Esophagus muscularis mucosa (tissue), 4 donors: ENCODE results near the gene ERBB4. TPM values are rescaled to one million over a fixed set of nuclear protein-coding genes. Genes with fewer than 3 reads are reported as not detected.
"Not testable (repeated sequence)": the region's sequence is repeated elsewhere in the genome, so short reads cannot be mapped to it uniquely, and the experiment has no call there.

Experiments used
- DNase-seq: peaks from one replicate; pipeline ENCODE4 v3.0.0-alpha.2; 2017; ENCODE audit errors: extremely low spot score
- H3K27ac ChIP-seq, 4 donors: fragments of 200-600 bp; sonication (generic); replicated peaks in 1 of 4; 1 replicate in 3 of 4; 2 replicates in 1 of 4; pipeline ENCODE4 v1.5.1; 2016 to 2019; ENCODE audit warnings: mild to moderate bottlenecking in 1 of 4
- H3K27me3 ChIP-seq, 4 donors: fragments of 200-600 bp; sonication (generic); one replicate each; pipeline versions ENCODE4 v1.5.1 to v1.6.0; 2016 to 2019
- H3K36me3 ChIP-seq, 4 donors: fragments of 200-600 bp; sonication (generic); one replicate each; pipeline ENCODE4 v1.5.1; 2016 to 2019
- H3K4me1 ChIP-seq, 4 donors: fragments of 200-600 bp; sonication (generic); one replicate each; pipeline ENCODE4 v1.5.1; 2016 to 2019
- H3K4me3 ChIP-seq, 4 donors: fragments of 200-600 bp; sonication (generic); 1 replicate in 2 of 4; 2 replicates in 2 of 4; pipeline ENCODE4 v1.5.1; 2016 to 2019; ENCODE audit warnings: mild to moderate bottlenecking in 4 of 4, moderate library complexity in 1 of 4
- H3K9me3 ChIP-seq, 4 donors: fragments of 200-600 bp; sonication (generic); 1 replicate in 3 of 4; 2 replicates in 1 of 4; pipeline ENCODE4 v1.5.1; 2016 to 2019
- EP300 ChIP-seq: sonication (generic); formaldehyde crosslinking; IDR thresholded peaks from one replicate; pipeline ENCODE4 v1.6.1; 2017; ENCODE audit warnings: antibody characterized with exemption
- POLR2A ChIP-seq: fragments of 450-650 bp; IDR thresholded peaks from one replicate; pipeline ENCODE4 v1.6.1; 2017; ENCODE audit warnings: antibody characterized with exemption, moderate library complexity, mild to moderate bottlenecking, low read depth
- POLR2AphosphoS5 ChIP-seq, 2 donors: sonication (generic); formaldehyde crosslinking; IDR thresholded peaks; one replicate each; pipeline ENCODE4 v1.6.1; 2017; ENCODE audit warnings: antibody characterized with exemption in 2 of 2
- WGBS: methylation state at CpG from one replicate; pipeline ENCODE4 v1.1.5; 2018; 5-methylcytosine and 5-hydroxymethylcytosine counted together
- intact Hi-C: fragments of 100-400 bp; cut with DNase I; formaldehyde crosslinking; loops from one replicate; pipeline ENCODE4 v1.15.1; 2023
- total RNA-seq, 4 donors: library from RNA; depleted of rRNA; stranded (reverse); fragments of >200 nt; gene quantifications; one replicate each; pipeline versions ENCODE4 v1.1.0 to v1.2.1, GENCODE V29; 2016
- TF ChIP-seq, protein P1 (sequence below), 3 experiments: fragments of 200-600 bp in 2 of 3; fragments of 450-650 bp in 1 of 3; sonication (generic) in 2 of 3; IDR thresholded peaks; one replicate each; pipeline ENCODE4 v1.5.1; 2017 to 2019; ENCODE audit warnings: antibody characterized with exemption in 3 of 3, mild to moderate bottlenecking in 2 of 3, moderate library complexity in 1 of 3

Gene ERBB4
- total RNA-seq, 4 donors from 2014 or later: under 0.01 to 0.19 (median 0.17) TPM

- Histone ChIP-seq H3K9me3 (no peaks in the 10 kb centered on the region), H3K4me1 (no peaks in the 10 kb centered on the region), H3K27me3 (no peaks in the 10 kb centered on the region), H3K27ac (no peak overlapping the region), H3K36me3 (no peaks in the 10 kb centered on the region), H3K4me3 (no peak overlapping the region)
- intact Hi-C loops: no loop called here
- TF ChIP-seq POLR2A: no peak
- no peak for DNase-seq
- 95% methylated on average over 2 of the region's 2 CpGs for WGBS
Observed at GRCh38 chr2:212021947-212022346, 516.7 kb downstream of the ERBB4 start.

DNA sequence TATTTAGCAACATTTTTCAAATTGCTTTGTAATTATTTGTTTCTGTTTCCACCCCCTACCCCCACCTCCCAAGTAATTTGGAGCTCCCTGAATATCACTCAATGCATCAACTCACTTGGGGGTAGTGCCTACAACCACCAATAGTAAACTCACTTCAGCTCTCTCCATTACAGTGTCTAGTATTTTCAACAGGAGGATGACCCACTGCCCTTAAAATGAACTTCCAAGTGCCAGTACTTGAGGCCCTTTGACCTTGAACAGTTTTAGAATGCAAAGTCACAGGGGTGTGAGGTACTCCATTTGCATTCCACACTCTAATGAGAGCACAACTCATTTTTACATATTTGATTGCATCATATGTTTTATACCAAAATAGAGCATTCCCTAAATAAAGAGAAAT is 523.0 kb downstream of the ERBB4 start:
- Histone ChIP-seq H3K4me1 (no peaks in the 10 kb centered on the region), H3K27me3 (no peaks in the 10 kb centered on the region), H3K36me3 (no peaks in the 10 kb centered on the region), H3K27ac (no peak overlapping the region), H3K4me3 (no peak overlapping the region), H3K9me3 (no peaks in the 10 kb centered on the region)
- no peak for DNase-seq
- intact Hi-C loops: no loop called here
- TF ChIP-seq EP300 (no peak), POLR2AphosphoS5 (IDR thresholded peaks at IDR 0.05) (no peak), POLR2A (no peak)
- TF ChIP-seq, protein P1, sequence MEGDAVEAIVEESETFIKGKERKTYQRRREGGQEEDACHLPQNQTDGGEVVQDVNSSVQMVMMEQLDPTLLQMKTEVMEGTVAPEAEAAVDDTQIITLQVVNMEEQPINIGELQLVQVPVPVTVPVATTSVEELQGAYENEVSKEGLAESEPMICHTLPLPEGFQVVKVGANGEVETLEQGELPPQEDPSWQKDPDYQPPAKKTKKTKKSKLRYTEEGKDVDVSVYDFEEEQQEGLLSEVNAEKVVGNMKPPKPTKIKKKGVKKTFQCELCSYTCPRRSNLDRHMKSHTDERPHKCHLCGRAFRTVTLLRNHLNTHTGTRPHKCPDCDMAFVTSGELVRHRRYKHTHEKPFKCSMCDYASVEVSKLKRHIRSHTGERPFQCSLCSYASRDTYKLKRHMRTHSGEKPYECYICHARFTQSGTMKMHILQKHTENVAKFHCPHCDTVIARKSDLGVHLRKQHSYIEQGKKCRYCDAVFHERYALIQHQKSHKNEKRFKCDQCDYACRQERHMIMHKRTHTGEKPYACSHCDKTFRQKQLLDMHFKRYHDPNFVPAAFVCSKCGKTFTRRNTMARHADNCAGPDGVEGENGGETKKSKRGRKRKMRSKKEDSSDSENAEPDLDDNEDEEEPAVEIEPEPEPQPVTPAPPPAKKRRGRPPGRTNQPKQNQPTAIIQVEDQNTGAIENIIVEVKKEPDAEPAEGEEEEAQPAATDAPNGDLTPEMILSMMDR (IDR thresholded peaks at IDR 0.05): no peak

DNA sequence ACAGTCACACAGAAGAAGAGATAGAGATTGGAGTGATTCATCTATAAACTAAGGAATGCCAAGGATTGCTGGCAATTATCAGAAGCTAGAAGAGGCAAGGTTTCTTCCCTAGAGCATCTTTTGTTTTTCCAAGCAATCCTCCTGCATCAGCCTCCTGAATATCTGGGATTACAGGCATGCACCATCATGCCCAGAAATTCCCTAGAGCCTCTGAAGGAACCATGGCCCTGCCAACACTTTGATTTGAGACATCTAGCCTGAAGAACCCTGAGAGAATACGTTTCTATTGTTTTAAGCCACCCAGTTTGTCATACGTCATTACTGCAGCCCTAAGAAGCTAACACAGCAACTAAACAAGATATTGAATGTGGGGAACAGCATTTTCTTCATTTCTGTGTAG is 525.0 kb downstream of the ERBB4 start:
- Histone ChIP-seq H3K27ac (no peak overlapping the region), H3K9me3 (no peaks in the 10 kb centered on the region), H3K4me1 (no peaks in the 10 kb centered on the region), H3K27me3 (no peaks in the 10 kb centered on the region), H3K4me3 (no peak overlapping the region), H3K36me3 (no peaks in the 10 kb centered on the region)
- WGBS: 72% methylated on average over 2 of the region's 2 CpGs
- DNase-seq: no peak
- intact Hi-C loops: no loop called here
- TF ChIP-seq POLR2AphosphoS5 (IDR thresholded peaks at IDR 0.05) (no peak), EP300 (no peak), POLR2A (no peak)
- TF ChIP-seq, protein P1 (IDR thresholded peaks at IDR 0.05): no peak

DNA sequence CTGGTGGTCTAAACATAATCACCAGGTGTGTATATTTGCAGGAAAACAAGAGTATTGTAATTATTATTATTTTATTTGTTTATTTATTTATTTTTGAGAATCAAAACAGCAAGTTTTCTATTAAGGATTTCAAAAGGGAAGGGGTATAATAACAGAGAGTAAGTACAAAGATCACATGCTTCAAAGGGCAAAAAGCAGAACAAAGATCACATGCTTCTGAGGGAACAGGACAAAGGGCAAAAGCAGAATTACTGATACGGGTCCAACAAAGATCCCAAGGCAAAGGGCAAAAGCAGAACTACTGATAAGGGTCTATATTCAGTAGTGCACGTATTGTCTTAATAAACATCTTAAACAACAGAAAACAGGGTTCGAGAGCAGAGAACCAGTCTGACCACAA is 528.3 kb downstream of the ERBB4 start:
- 79% methylated on average over 3 of the region's 3 CpGs for WGBS
- H3K27me3 ChIP-seq, H3K9me3 ChIP-seq, intact Hi-C loops, H3K4me3 ChIP-seq, H3K36me3 ChIP-seq, DNase-seq, H3K4me1 ChIP-seq, H3K27ac ChIP-seq: not testable (repeated sequence)

GRCh38 chr2:212007972-212008371 is 530.6 kb downstream of the ERBB4 start:
- no peak overlapping the region for H3K27ac ChIP-seq
- H3K9me3 ChIP-seq: no peaks in the 10 kb centered on the region
- no peaks in the 10 kb centered on the region for H3K27me3 ChIP-seq
- TF ChIP-seq POLR2A: no peak
- no peak for TF ChIP-seq POLR2AphosphoS5 (IDR thresholded peaks at IDR 0.05)
- no peak for TF ChIP-seq EP300
- TF ChIP-seq, protein P1 (IDR thresholded peaks at IDR 0.05): no peak
- DNase-seq: no peak
- no peak overlapping the region for H3K4me3 ChIP-seq
- H3K4me1 ChIP-seq: no peaks in the 10 kb centered on the region
- WGBS: 38% methylated on average over 3 of the region's 3 CpGs
- intact Hi-C loops: no loop called here
- no peaks in the 10 kb centered on the region for H3K36me3 ChIP-seq

DNA sequence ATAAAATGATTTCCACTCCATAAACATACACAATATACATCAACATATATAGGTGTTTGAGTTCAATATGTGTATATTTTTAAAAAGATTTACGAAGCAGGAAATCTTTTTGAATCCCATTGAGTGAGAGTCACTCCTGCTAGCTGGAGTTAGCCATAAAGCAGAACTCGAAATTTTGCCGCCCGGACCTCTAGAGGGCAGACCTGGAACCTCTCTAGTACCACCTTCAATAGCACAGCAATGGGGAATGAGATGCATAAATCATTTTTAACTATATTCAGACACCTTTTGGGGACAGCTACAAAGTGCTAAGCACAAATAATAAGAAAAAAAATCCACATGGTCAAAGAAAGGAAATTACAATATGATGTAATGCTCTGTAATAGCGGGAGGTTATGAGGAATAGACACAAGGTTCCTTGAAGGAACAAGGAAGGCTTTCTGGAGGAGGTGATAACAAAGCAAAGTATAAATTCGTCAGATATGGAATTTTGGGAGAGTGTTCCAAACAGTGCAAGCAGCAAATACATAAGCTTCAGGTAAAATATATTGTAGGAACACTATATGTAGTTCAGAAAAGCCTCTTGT is 533.4 kb downstream of the ERBB4 start:
- Histone ChIP-seq H3K4me1 (no peaks in the 10 kb centered on the region), H3K4me3 (no peak overlapping the region), H3K9me3 (no peaks in the 10 kb centered on the region), H3K36me3 (no peaks in the 10 kb centered on the region), H3K27ac (no peak overlapping the region), H3K27me3 (no peaks in the 10 kb centered on the region)
- TF ChIP-seq, protein P1 (IDR thresholded peaks at IDR 0.05): no peak
- no peak for TF ChIP-seq EP300
- TF ChIP-seq POLR2A: no peak
- no peak for TF ChIP-seq POLR2AphosphoS5 (IDR thresholded peaks at IDR 0.05)
- no peak for DNase-seq
- intact Hi-C loops: no loop called here
- 44% methylated on average over 6 of the region's 6 CpGs for WGBS
